Coronary artery (tissue), 2 donors: ENCODE measurements around the gene C1QTNF12.

Source experiments
- DNase-seq: peaks from one replicate; pipeline ENCODE4 v3.0.0-alpha.2; 2017; ENCODE audit warnings: low spot score
- H3K27ac ChIP-seq, 2 donors: fragments of 200-600 bp; sonication (generic); one replicate each; pipeline ENCODE4 v1.5.1; 2016 to 2019
- H3K4me3 ChIP-seq: fragments of 200-600 bp; sonication (generic); 2 replicates; pipeline ENCODE4 v1.5.1; 2016; ENCODE audit warnings: mild to moderate bottlenecking, moderate library complexity
- TF ChIP-seq, protein P1 (sequence below): fragments of 200-600 bp; sonication (generic); IDR thresholded peaks from one replicate; pipeline ENCODE4 v1.5.1; 2019; ENCODE audit warnings: antibody characterized with exemption

The C1QTNF12 gene

DNA sequence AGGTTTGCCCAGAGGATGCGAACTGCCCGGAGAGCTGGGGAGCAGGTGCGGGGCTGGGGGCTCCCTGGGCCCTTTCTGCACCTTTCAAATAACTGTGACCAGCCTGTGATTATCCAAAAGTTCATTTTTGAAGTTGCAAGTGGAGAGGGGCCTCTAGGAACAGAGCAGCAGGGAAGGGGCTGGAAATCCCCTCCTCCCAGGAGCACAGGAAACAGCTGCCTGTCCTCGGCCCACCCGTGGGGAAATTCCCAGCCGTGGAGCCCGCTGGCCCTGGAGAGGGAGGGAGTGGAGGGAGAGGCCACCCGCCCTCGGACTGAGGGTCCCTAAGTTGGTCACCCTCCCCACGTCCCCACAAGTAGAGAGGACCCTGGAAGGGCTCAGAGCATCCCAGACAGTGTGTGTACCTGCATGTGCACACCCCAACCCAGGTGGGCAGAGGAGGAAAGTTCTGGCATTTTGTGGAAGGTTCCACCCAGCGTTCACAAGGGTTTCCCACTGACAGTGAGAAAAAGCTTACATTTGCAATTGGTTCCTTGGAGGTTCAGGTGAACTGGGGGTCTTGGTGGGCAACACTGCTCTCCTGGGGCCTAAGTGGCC lies 31.3 kb downstream of the C1QTNF12 start:
- H3K27ac ChIP-seq: no peak overlapping the region
- H3K4me3 ChIP-seq: no peak overlapping the region
- TF ChIP-seq, protein P1, sequence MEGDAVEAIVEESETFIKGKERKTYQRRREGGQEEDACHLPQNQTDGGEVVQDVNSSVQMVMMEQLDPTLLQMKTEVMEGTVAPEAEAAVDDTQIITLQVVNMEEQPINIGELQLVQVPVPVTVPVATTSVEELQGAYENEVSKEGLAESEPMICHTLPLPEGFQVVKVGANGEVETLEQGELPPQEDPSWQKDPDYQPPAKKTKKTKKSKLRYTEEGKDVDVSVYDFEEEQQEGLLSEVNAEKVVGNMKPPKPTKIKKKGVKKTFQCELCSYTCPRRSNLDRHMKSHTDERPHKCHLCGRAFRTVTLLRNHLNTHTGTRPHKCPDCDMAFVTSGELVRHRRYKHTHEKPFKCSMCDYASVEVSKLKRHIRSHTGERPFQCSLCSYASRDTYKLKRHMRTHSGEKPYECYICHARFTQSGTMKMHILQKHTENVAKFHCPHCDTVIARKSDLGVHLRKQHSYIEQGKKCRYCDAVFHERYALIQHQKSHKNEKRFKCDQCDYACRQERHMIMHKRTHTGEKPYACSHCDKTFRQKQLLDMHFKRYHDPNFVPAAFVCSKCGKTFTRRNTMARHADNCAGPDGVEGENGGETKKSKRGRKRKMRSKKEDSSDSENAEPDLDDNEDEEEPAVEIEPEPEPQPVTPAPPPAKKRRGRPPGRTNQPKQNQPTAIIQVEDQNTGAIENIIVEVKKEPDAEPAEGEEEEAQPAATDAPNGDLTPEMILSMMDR: no peak
- DNase-seq: no peak

DNA sequence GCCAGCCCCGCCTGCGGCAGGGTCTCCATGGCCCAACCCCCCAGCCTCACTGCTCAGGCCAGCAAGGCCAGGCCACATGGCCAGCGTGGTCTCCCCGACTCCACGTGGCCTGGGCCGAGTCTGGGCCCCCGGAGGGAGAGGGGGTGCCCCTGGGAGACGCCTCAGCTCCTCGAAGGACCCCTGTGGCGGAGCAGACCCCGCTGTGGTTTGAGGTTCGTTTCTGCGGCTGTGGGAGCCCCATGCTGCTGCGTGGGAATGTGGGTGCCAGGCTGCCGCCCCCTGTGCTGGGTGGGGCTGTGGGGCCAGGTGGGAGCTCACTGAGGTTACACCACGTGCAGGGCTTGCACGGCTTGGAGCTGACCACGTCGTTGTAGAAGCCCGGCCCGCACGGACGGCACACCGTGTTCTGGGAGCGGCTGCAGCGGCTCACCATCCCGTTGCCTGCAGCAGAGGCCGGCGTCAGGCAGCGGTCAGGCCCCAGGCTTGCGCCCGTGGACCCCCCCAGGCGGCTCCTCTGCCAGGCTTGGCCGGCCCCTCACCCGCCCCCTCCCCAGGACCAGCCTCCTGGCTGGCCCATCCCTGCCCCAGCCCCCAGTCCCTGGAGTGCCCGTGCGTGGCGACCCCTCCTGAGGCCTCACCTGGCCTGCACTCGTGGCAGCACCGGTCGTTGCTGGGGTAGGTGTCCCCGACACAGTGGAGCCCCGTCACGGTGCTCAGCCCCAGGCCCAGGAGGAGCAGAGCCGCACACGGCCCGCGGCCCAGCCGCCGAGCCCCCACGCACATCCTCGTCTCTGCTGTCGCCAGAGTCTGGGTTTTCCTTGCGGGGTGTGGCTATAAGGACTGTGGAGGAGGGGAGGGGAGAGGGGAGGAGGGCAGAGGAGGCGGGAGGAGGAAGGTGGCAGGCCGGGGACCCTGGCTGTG lies 32.9 kb downstream of the C1QTNF12 start, which contains the start of gene TNFRSF4:
TNFRSF4 (minus strand) TSS at position 809 of the 921 bp plus-strand sequence; CDS start at position 783, 26 bp downstream.
- no peak for DNase-seq
- TF ChIP-seq, protein P1: no peak
- H3K27ac ChIP-seq: no peak within 1 kb of the TSS
- H3K4me3 ChIP-seq: peak within 1 kb of the TSS; percentile 50

DNA sequence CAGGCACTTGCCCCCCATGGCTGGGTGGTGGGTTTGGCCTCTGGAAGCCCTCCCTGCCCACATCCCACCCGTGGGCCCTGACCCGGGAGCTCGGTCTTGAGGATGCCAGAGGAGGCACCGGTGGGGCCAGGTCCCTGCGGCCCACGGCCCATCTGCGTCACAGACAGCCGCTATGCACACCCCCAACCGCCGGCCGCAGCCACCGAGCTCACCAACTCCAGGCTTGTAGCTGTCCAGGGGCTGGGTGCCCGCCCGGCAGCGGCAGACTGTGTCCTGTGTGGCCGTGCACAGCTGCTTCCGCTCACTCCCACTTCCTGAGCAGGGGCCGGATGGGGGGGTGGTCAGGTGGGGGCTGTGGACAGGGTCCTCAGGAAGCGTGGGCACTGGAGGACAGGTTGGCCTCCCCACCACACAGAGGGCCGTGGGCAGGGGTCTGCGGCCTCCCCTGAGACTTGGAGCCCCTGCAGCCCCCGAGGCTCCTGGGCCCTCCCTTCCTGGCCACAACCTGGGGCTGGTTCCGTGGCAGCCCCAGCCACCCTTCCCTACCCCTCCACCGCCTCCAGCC lies 33.7 kb downstream of the C1QTNF12 start:
- DNase-seq: no peak
- Histone ChIP-seq H3K4me3 (peak overlapping the region; percentile 50), H3K27ac (no peak overlapping the region)
- TF ChIP-seq, protein P1: no peak

DNA sequence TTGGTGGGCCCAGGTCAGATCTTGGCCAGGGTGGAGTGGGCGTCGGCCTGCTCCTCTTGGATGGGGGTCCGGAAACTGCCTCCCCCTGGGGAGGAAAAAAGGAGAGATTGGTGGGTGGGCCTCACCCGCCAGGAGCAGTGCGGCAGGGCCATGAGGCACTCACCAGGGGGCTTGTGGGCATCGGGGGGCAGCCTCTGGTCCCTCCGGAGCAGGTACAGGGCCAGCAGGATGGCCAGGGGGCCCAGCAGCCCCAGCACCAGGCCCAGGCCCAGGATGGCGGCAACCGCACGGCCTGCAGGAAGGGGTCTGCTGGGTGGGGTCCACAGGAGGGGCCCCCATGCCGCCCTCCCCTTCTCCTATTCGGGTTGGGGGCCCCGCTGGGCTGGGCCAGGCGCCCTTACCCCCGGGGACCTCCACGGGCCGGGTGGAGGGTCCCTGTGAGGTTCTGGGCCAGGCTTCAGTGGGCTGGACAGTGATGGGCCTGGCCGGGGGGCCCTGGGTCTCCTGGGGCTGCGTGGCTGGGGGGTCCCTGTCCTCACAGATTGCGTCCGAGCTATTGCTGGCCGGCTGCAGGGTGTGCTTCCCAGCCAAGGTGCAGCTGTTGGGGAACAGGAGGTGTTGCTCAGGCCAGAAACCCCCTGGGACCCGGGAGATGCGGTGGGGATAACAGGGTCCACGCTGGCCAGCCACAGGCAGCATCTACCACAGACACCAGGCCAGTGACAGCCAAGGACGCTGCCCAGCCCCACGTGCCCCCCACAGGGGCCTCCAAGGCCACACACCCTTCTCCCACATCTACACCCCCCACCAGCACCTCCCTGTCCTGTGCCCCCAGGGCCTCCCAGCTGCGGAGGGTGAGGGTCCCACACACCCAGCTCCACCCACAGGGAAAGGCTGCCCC lies 34.7 kb downstream of the C1QTNF12 start:
- Histone ChIP-seq H3K27ac (no peak overlapping the region), H3K4me3 (no peak overlapping the region)
- TF ChIP-seq, protein P1: no peak
- DNase-seq: no peak

DNA sequence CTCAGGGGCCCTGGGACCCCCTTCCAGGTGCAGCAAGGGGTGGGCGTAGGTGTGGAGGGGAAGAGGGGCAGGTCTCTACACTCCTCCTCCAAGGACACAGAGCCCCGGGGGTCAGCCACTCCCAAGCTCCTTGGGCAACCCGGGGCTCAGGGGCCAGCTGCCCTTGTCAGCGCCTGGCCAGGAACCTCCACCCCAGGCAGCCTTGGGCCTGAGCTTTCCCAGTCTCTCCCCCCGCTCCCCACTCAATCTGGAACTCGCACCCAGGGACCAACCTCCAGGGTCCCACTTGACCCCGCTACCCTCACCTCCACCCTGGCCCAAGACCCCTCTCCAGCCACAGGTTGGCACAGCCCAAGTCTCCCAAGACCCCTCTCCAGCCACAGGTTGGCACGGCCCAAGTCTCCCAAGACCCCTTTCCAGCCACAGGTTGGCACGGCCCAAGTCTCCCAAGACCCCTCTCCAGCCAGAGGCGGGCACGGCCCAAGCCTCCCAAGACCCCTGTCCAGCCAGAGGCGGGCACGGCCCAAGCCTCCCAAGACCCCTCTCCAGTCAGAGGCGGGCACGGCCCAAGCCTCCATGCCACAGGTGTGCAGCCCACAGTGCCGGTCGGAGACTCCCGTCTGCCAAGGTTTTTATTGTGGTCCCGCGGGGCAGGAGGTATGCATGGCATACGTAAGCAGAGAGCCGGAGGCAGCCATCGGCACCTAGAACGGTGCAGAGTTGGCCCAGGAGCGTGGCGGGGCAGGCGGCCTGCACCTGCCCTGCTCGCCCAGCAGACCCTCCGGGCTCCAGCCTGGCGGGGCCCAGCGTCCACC lies 35.6 kb downstream of the C1QTNF12 start:
- no peak for DNase-seq
- TF ChIP-seq, protein P1: no peak
- no peak overlapping the region for H3K27ac ChIP-seq
- H3K4me3 ChIP-seq: no peak overlapping the region
